Measurements from ENCODE around the gene TNFSF8.

DNA sequence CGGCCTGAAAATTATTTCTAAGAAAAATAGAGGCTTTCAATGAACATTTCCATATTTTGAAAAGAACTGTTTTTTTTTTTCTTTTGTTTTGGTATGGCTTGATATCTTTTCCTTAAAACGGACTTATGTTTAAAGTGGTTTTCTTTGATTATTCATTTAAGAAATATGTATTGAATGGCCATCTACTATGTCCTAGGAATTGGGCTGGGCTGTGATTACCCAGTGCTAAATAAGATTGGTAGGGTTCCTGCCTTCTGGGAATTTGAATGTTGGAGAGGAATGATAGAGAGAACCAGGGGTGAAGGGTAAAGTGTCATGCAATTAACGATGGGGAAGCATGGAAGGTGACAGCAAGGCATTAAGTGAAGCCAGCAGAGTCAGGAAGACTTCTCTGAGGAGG is 33.2 kb downstream of the TNFSF8 start:
- TF ChIP-seq, protein P1, sequence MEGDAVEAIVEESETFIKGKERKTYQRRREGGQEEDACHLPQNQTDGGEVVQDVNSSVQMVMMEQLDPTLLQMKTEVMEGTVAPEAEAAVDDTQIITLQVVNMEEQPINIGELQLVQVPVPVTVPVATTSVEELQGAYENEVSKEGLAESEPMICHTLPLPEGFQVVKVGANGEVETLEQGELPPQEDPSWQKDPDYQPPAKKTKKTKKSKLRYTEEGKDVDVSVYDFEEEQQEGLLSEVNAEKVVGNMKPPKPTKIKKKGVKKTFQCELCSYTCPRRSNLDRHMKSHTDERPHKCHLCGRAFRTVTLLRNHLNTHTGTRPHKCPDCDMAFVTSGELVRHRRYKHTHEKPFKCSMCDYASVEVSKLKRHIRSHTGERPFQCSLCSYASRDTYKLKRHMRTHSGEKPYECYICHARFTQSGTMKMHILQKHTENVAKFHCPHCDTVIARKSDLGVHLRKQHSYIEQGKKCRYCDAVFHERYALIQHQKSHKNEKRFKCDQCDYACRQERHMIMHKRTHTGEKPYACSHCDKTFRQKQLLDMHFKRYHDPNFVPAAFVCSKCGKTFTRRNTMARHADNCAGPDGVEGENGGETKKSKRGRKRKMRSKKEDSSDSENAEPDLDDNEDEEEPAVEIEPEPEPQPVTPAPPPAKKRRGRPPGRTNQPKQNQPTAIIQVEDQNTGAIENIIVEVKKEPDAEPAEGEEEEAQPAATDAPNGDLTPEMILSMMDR (IDR thresholded peaks at IDR 0.05) = no peak
- TF ChIP-seq POLR2AphosphoS5 (IDR thresholded peaks at IDR 0.05) = no peak
- TF ChIP-seq POLR2A (IDR thresholded peaks at IDR 0.05) = no peak

Data from sigmoid colon (tissue), 4 donors.